HG03280 (cell line): Measurements from ENCODE around the gene AUTS2.

Experiments used
- ATAC-seq: cut with Tn5 transposase; IDR thresholded peaks from one replicate; pipeline ENCODE4 v1.9.1; 2021; ENCODE audit warnings: mild to moderate bottlenecking, moderate library complexity; ENCODE audit not compliant: unreplicated experiment

Gene AUTS2

GRCh38 chr7:69754476-69754875 lies 156.2 kb downstream of the AUTS2 start:
- no peak for ATAC-seq

- ATAC-seq = no peak
These were observed 158.0 kb downstream of the AUTS2 start for GRCh38 chr7:69756235-69756634.

GRCh38 chr7:69757528-69757927 lies 159.3 kb downstream of the AUTS2 start:
- ATAC-seq = no peak

GRCh38 chr7:69757981-69758430 lies 159.7 kb downstream of the AUTS2 start:
- ATAC-seq = no peak

- ATAC-seq = no peak
These were observed 161.1 kb downstream of the AUTS2 start for GRCh38 chr7:69759373-69759772.

GRCh38 chr7:69761290-69761922 lies 163.1 kb downstream of the AUTS2 start:
- no peak for ATAC-seq

GRCh38 chr7:69762821-69763352 lies 164.6 kb downstream of the AUTS2 start:
- ATAC-seq = no peak

GRCh38 chr7:69763513-69763912 lies 165.2 kb downstream of the AUTS2 start:
- no peak for ATAC-seq

GRCh38 chr7:69764147-69764546 lies 165.9 kb downstream of the AUTS2 start:
- no peak for ATAC-seq

GRCh38 chr7:69764681-69765080 lies 166.4 kb downstream of the AUTS2 start:
- no peak for ATAC-seq

- ATAC-seq = peak; percentile 62
These were observed 167.6 kb downstream of the AUTS2 start for GRCh38 chr7:69765879-69766278.

- ATAC-seq = no peak
These were observed 170.8 kb downstream of the AUTS2 start for GRCh38 chr7:69768986-69769595.

- ATAC-seq = no peak
These were observed 171.6 kb downstream of the AUTS2 start for GRCh38 chr7:69769826-69770225.

GRCh38 chr7:69770613-69771012 lies 172.3 kb downstream of the AUTS2 start:
- no peak for ATAC-seq

- ATAC-seq = no peak
These were observed 174.6 kb downstream of the AUTS2 start for GRCh38 chr7:69772718-69773436.

- ATAC-seq = no peak
These were observed 175.4 kb downstream of the AUTS2 start for GRCh38 chr7:69773535-69774225.

GRCh38 chr7:69775231-69775771 lies 177.0 kb downstream of the AUTS2 start:
- ATAC-seq = no peak

- no peak for ATAC-seq
These were observed 178.3 kb downstream of the AUTS2 start for GRCh38 chr7:69776611-69777010.

GRCh38 chr7:69778138-69778537 lies 179.9 kb downstream of the AUTS2 start:
- ATAC-seq = no peak

- ATAC-seq = no peak
These were observed 182.1 kb downstream of the AUTS2 start for GRCh38 chr7:69780379-69780778.

GRCh38 chr7:69781412-69781846 lies 183.2 kb downstream of the AUTS2 start:
- ATAC-seq = no peak
